Large intestine (tissue), 3 donors: Measurements from ENCODE around the gene ALDH18A1. TPM values are rescaled to one million over a fixed set of nuclear protein-coding genes. Genes with fewer than 3 reads are reported as not detected.

Experiments
- DNase-seq, 2 donors: peaks; one replicate each; pipeline versions ENCODE4 v3.0.0 to v3.0.0-alpha.2; 2013
- H3K27ac ChIP-seq: one replicate; pipeline ENCODE4 v1.5.1; 2013; ENCODE audit warnings: low read length
- H3K27me3 ChIP-seq: 2 replicates; pipeline ENCODE4 v1.6.1; 2013; ENCODE audit warnings: low read length; ENCODE audit not compliant: control insufficient read depth, insufficient read depth
- H3K36me3 ChIP-seq: 2 replicates; pipeline ENCODE4 v1.6.1; 2013; ENCODE audit warnings: low read length; ENCODE audit not compliant: control insufficient read depth, insufficient read depth
- H3K4me1 ChIP-seq: one replicate; pipeline ENCODE4 v1.6.1; 2013; ENCODE audit warnings: low read length; ENCODE audit not compliant: control insufficient read depth, insufficient read depth
- H3K4me3 ChIP-seq: one replicate; pipeline ENCODE4 v1.5.1; 2013; ENCODE audit warnings: low read length
- H3K9me3 ChIP-seq: one replicate; pipeline ENCODE4 v1.6.1; 2013; ENCODE audit warnings: mild to moderate bottlenecking, low read depth, low read length, moderate library complexity; ENCODE audit not compliant: control insufficient read depth
- WGBS: methylation state at CpG from one replicate; pipeline ENCODE4 v1.1.5; 2013; ENCODE audit warnings: low lambda C conversion rate; ENCODE audit not compliant: insufficient coverage; 5-methylcytosine and 5-hydroxymethylcytosine counted together
- polyA plus RNA-seq: library from polyadenylated mRNA; unstranded; fragments of 120-200 nt; gene quantifications from one replicate; pipeline ENCODE4 v1.2.1, GENCODE V29; 2013

ALDH18A1 gene
- polyA plus RNA-seq, 1 donor = 209 TPM

DNA sequence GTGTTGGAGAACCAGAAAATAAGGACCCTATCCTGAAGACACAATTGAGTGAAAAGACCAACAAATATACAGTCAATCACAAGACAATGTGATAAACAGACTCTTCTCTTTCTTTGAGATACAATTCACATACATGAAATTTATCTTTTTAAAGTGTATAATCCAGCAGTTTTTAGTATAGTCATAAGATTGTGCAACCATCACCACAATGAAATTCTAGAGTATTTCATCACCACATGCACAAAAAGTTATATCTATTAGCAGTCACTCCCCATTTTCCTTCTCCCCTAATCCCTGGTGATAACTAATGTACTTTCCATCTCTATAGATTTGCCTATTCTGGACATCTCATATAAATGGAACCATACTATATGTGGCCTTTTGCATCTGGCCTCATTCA is 87.1 kb downstream of the ALDH18A1 start:
- Histone ChIP-seq H3K27ac (no peak overlapping the region), H3K4me1 (peaks cover 5% of the 10 kb centered on the region), H3K36me3 (no peaks in the 10 kb centered on the region), H3K9me3 (no peaks in the 10 kb centered on the region), H3K27me3 (no peaks in the 10 kb centered on the region), H3K4me3 (no peak overlapping the region)
- no peak for DNase-seq

DNA sequence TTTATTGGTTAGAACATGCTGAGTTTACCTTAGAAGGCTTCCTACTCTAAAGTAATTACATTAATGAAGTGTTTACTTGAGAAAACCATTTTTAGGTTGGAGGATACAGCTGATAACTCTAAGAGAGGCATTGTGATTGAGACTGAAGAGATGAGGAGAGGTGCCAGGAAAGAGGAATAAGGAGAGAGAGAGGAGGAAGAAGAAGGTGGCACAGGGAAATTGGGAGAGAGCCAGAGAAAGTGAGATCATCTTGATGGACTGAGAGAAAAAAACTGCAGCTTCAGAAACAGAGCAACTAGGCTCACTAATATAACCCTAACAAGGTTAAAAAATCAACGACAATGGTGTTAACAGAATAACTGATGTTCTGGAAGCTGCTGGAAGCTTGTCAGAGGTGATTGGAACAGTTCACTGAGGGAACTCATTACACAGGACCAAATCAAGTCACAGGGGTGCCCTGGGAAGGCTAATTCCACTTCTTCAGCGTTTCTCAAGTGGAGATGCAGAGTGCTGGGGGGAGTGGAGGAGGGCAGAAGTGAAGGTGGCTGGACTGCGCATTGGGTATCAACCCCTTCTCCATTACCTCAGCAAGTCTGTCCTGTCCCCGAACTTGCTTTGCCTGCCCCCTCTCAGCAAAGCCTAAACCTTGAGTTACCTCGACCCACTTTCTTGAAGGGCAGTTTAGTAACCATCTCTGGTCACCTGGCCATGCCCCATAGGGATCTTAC is 88.4 kb downstream of the ALDH18A1 start:
- no peaks in the 10 kb centered on the region for H3K36me3 ChIP-seq
- H3K27ac ChIP-seq = no peak overlapping the region
- H3K27me3 ChIP-seq = no peaks in the 10 kb centered on the region
- DNase-seq = no peak
- peaks cover 6% of the 10 kb centered on the region for H3K4me1 ChIP-seq
- no CpG with 5 or more reads among the region's 5 CpGs for WGBS
- H3K4me3 ChIP-seq = no peak overlapping the region
- no peaks in the 10 kb centered on the region for H3K9me3 ChIP-seq

DNA sequence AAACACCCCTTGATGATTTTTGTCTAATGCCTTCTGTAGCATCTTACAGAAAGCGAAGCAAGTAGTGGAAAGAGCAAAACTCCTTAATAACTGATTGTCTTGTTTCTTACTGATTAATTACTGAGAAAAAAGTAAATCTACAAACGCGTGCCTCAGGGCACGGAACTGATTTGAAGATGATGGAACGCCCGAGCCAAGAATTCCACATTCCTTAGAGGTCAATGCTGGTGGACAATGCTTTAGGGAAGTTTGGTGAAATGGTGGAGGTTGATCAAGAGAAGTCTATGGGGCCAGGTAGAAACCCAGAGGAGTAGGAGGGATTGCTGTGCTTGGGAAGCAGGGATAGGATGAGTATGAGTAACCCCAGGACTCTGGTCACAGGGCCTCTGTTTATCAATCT is 90.4 kb downstream of the ALDH18A1 start:
- H3K27me3 ChIP-seq = no peaks in the 10 kb centered on the region

DNA sequence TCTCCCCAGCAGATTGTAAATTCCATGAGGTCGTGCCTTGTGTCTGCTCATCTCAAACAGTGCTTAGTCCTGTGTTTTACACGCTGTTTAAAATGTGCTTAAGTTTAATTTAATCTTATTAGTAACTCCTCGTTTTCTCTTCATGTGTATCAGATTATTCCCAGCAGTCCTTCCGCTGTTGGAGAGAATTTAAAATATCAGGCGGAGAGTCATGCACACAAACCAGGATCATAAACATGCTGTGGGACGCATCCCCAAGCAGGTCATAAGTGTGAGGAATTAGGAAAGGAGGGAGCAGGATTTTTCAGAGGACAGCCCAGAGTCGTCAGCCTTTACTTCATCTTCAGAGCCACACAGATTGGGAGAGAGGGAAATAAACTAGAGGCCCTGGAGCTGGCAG is 91.2 kb downstream of the ALDH18A1 start:
- Histone ChIP-seq H3K4me1 (peaks cover 19% of the 10 kb centered on the region), H3K27ac (no peak overlapping the region), H3K9me3 (no peaks in the 10 kb centered on the region), H3K36me3 (no peaks in the 10 kb centered on the region), H3K4me3 (no peak overlapping the region), H3K27me3 (no peaks in the 10 kb centered on the region)
- WGBS = 82% methylated on average over 5 of the region's 7 CpGs
- no peak for DNase-seq

More for the DNA sequence above, 90.4 kb downstream of the ALDH18A1 start:
- Histone ChIP-seq H3K4me3 (no peak overlapping the region), H3K36me3 (no peaks in the 10 kb centered on the region), H3K4me1 (peaks cover 19% of the 10 kb centered on the region), H3K27ac (no peak overlapping the region), H3K9me3 (no peaks in the 10 kb centered on the region)
- 100% methylated on average over 1 of the region's 6 CpGs for WGBS
- no peak for DNase-seq

DNA sequence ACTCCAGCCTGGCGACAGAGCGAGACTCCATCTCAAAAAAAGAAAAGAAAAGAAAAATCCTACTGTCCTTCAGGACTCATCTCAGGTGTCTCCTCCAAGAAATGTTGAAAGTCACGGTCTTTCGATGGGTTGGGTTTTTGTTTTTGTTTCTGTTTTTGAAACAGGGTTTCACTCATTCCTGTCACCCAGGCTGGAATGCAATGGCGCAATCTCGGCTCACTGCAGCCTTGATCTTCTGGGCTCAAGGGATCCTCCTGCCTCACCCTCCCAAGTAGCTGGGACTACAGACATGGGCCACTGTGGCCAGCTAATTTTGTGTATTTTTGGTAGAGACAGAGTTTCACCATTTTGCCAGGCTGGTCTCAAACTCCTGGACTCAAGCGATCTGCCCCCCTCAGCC is 92.2 kb downstream of the ALDH18A1 start:
- Histone ChIP-seq H3K27me3 (no peaks in the 10 kb centered on the region), H3K36me3 (no peaks in the 10 kb centered on the region)
- WGBS = no CpG with 5 or more reads among the region's 7 CpGs

DNA sequence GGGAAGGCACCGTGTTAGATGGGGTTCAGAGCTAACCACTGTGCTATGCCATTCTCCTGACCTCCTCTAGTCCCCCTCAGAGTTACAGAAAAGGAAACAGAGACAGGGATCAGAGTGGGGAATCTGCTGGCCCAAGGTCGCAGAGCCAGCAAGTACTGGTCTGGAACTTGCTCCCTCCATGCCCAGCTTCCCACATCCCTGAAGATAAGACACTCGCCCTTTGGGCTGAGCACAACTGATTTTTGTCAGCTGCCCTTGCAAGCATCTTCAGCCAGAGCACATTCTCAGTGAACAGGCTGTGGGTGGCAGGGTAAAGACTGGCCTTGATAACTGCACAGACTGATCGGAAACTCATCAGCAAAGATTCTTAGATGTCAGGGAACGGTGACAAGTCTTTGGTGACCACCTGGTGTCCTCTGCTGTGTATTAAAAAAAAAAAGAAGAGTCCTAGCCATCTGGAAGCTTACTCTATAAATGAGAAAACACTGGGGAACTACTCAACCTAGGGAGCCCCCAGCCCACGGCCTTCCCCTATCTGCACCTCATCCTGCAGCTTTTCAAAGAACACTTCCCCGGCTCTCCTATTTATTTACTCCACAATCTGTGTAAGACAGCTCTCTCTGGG is 94.1 kb downstream of the ALDH18A1 start:
- Histone ChIP-seq H3K36me3 (no peaks in the 10 kb centered on the region), H3K9me3 (no peaks in the 10 kb centered on the region), H3K27me3 (no peaks in the 10 kb centered on the region), H3K4me3 (no peak overlapping the region), H3K27ac (peak overlapping the region; percentile 83), H3K4me1 (peaks cover 30% of the 10 kb centered on the region)
- no CpG with 5 or more reads among the region's 7 CpGs for WGBS
- peak in 1 of 2 donors; percentile 75 for DNase-seq

More for the DNA sequence above, 92.2 kb downstream of the ALDH18A1 start:
- DNase-seq = no peak
- H3K27ac ChIP-seq = no peak overlapping the region
- no peak overlapping the region for H3K4me3 ChIP-seq
- no peaks in the 10 kb centered on the region for H3K9me3 ChIP-seq
- peaks cover 25% of the 10 kb centered on the region for H3K4me1 ChIP-seq

DNA sequence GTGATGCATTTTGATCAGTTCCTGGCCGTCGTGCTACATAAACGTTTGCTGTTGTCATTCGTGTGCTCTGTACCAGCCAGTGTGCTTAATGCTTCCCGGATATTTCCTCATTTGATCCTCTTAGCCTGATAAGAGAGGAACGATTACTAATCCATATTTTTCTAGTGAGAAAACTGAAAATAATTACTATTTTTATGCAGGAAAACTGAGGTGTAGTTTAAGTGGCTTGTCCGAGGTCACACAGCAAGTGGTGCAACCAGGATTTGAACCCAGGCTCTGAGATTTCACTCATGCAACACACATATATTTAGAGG is 94.7 kb downstream of the ALDH18A1 start:
- WGBS = 14% methylated on average over 2 of the region's 7 CpGs
- H3K4me1 ChIP-seq = peaks cover 30% of the 10 kb centered on the region
- H3K4me3 ChIP-seq = peak overlapping the region; percentile 47
- H3K36me3 ChIP-seq = no peaks in the 10 kb centered on the region
- no peaks in the 10 kb centered on the region for H3K27me3 ChIP-seq
- no peak for DNase-seq
- H3K9me3 ChIP-seq = no peaks in the 10 kb centered on the region
- H3K27ac ChIP-seq = peak overlapping the region; percentile 83

DNA sequence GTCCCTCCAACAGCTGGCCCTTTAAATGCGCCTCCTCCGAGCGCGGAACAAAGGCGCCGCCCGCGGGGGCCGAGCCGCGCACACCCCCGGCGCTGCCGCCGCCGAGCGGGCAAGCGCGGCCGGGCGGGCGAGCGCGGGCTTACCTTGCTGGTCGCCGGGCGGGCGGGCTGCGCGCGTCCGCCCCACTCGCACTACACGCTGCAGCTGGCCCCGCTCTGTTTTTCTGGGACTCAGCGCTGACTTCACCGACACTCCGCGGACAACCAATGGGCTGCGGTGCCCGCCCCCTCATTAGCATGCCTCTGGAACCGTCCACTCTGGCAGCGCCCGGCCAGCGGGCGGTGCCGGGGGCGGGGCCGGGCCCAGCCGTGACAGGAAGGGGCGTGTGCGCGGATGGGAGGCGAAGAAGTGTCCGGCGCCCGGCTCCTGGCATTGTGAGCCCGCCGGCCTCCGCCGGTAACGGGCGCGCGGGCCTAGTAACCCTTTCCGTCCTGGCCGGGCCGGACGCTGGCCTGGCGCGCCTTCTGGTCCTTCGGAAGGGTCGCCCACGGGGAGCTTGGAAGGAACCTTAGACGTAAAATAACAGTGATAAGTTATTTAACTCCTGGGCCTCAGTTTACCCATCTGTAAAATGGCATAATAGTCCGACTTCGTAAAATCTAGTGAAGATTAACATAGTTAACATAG is 95.2 kb downstream of the ALDH18A1 start, which contains the start of gene SORBS1:
Gene SORBS1, minus strand, starts transcription at position 195 of the 687 bp plus-strand sequence. CDS start 120,236 bp downstream, outside the sequence.
- WGBS = 0% methylated on average over 1 of the region's 77 CpGs
- Histone ChIP-seq H3K36me3 (no peaks in the 10 kb centered on the region), H3K27ac (peak within 1 kb of the TSS; percentile 83), H3K4me1 (peaks cover 30% of the 10 kb centered on the region), H3K27me3 (no peaks in the 10 kb centered on the region), H3K9me3 (no peaks in the 10 kb centered on the region), H3K4me3 (peak within 1 kb of the TSS; percentile 97)
- DNase-seq = peak; percentile 95 to 98

DNA sequence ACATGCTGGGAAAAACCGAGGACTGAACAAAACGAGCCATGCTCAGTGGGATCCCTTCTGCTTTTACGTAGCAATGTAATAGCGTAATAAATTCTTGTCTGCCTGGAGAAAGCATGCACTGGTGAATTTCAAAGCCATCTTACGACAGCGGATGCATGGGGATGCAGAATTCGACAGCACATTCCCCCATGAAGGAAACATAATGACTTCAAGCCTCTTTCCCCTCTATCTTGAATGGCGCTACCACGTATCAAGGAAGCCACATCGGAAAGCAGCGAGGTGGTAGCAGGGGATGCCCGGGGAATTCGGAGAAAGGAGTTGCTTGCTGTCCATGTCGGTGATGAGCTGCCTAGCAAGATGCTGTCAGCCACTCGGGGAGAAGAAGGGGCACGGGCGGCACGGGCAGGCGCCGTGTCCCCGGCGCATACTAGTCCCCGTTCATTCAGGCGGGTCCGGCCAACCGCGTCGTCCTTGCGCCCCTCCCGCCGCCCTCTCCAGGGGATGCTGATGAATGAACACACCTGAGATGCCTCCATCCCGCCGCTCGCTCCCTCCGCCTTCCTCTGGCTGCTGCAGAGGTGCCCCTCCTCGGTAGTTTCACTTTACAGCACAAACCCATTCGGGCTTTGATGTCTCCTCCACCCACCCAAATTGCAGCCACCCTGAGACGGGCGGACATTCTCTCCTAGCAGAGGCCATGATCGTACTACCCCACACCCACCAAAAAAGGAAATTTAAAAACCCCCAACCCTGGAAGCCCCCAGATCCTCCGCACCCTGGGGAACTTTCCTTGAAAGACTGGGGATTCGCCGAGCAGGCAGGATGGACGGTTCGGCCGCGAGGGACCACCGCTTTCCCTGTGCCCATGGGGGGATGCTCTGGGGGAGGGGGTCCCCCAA is 96.0 kb downstream of the ALDH18A1 start:
- peak overlapping the region; percentile 97 for H3K4me3 ChIP-seq
- DNase-seq = peak; percentile 44 to 74
- peaks cover 30% of the 10 kb centered on the region for H3K4me1 ChIP-seq
- H3K27ac ChIP-seq = peak overlapping the region; percentile 81
- H3K9me3 ChIP-seq = no peaks in the 10 kb centered on the region
- WGBS = 0% methylated on average over 2 of the region's 48 CpGs
- no peaks in the 10 kb centered on the region for H3K27me3 ChIP-seq
- H3K36me3 ChIP-seq = no peaks in the 10 kb centered on the region

DNA sequence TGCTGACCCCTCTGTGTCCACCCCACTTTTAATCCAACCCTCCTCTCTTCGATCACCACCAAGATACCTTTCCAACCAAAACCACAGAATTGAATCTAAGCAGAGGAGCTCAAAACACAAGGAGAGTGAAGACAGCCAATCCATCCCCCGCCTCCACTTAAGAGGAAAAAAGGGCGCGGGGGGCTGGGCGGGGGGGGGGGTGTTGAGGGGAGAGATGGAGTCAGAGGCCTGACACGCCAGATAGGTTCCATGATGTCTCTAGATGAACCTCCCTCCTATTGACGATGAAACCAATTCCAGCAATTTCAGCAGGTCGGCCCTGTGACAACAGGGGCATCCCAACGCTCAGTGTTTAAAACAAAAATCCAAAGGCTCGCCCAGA is 96.6 kb downstream of the ALDH18A1 start:
- WGBS = 20% methylated on average over 1 of the region's 10 CpGs
- peak overlapping the region; percentile 97 for H3K4me3 ChIP-seq
- no peaks in the 10 kb centered on the region for H3K36me3 ChIP-seq
- no peaks in the 10 kb centered on the region for H3K9me3 ChIP-seq
- no peaks in the 10 kb centered on the region for H3K27me3 ChIP-seq
- H3K27ac ChIP-seq = peak overlapping the region; percentile 81
- H3K4me1 ChIP-seq = peaks cover 25% of the 10 kb centered on the region
- DNase-seq = no peak
